Measurements from ENCODE around the gene RNF212. TPM values are rescaled to one million over a fixed set of nuclear protein-coding genes. Genes with fewer than 3 reads are reported as not detected.
A peak's percentile ranks its signal among the peaks of the same experiment; 100 is the strongest.

RNF212 gene
- total RNA-seq, 1 donor from 2014 or later, result 11.2 TPM

DNA sequence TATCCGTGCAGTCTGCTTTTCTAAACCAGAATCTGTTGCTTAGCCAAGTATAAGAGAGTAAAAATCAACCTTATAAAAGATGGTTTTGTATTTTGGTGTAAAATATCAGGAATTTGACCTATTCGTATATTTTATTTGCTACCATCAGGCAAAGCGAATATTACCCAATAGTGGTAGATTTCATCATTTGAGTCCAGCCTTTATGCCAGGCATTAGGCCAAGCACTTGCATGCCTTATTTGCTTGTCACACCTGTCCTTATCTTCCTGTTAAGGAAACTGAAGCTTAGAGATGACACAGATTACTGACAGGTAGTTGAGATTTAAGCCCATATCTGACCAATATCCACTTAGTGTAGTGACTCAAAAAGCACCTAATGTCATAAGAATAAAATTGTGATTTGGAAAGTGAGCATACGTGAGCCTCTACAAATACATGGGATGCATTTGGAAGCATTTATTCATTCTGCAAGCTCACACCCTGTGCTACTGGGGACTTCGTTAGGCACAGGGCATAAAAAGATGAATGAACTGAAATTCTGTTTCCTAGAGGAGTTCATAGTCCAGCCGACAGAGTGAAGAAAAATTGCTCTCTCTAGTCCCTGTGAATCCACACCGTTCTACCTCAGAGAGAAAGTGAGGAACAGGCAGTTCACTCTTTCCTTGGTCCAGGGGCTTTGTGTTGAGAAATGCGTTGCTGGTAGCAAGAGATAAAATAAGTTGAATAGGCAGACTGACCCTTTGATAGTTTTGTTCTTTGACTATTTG lies 2.3 kb upstream of the RNF212 start:
- DNase-seq (ENCODE audit: low spot score, unreplicated experiment), result no peak
- no peaks in the 10 kb centered on the region for H3K4me1 Mint-ChIP-seq (ENCODE audit: low read depth)
- peaks cover 32% of the 10 kb centered on the region for H3K27me3 Mint-ChIP-seq
- H3K27ac Mint-ChIP-seq, result no peak overlapping the region
- no peaks in the 10 kb centered on the region for H3K9me3 Mint-ChIP-seq (ENCODE audit: low read depth)
- TF ChIP-seq, protein P1, sequence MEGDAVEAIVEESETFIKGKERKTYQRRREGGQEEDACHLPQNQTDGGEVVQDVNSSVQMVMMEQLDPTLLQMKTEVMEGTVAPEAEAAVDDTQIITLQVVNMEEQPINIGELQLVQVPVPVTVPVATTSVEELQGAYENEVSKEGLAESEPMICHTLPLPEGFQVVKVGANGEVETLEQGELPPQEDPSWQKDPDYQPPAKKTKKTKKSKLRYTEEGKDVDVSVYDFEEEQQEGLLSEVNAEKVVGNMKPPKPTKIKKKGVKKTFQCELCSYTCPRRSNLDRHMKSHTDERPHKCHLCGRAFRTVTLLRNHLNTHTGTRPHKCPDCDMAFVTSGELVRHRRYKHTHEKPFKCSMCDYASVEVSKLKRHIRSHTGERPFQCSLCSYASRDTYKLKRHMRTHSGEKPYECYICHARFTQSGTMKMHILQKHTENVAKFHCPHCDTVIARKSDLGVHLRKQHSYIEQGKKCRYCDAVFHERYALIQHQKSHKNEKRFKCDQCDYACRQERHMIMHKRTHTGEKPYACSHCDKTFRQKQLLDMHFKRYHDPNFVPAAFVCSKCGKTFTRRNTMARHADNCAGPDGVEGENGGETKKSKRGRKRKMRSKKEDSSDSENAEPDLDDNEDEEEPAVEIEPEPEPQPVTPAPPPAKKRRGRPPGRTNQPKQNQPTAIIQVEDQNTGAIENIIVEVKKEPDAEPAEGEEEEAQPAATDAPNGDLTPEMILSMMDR (IDR thresholded peaks at IDR 0.05; ENCODE audit: unreplicated experiment), result no peak
- H3K36me3 Mint-ChIP-seq (ENCODE audit: insufficient read depth), result no peaks in the 10 kb centered on the region
- no peak overlapping the region for H3K4me3 Mint-ChIP-seq (ENCODE audit: low read depth)

GRCh38 chr4:1112821-1113182 lies 562 bp downstream of the RNF212 start:
- TF ChIP-seq, protein P1 (IDR thresholded peaks at IDR 0.05; ENCODE audit: unreplicated experiment), result no peak

DNA sequence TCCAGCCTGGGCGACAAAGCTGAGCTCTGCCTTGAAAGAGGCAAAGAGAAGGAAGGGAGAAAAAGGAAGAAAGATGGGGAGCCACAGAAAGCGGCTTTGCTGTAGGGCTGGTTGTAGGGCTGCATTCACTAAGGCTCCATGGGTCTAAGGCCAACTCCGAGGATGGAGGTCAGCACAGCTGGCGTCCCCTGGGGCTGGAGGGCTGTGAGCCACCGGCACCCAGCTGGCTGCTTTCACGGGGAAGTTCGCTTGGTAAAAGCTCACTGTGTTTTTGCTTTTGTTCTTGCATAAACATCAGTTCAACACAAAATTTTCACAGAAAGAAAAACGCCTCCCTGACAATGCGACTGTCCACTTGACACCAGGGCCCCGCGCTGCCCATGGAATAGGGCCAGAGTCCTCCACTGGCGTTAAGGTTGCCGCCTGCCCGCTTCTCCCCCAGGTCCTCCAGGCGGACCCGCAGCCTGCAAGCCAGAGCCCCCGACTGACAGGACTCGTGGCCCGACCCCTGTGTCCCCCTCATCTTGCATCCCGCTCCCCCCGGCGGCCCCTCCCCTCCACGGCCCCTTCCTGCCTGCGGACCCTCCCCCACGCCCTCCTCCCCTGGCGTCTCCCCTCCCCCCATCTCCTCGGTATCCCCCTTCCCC lies 1.1 kb downstream of the RNF212 start:
- peak overlapping the region; percentile 51 for H3K4me3 Mint-ChIP-seq (ENCODE audit: low read depth)
- H3K27ac Mint-ChIP-seq, result no peak overlapping the region
- H3K4me1 Mint-ChIP-seq (ENCODE audit: low read depth), result peaks cover 9% of the 10 kb centered on the region
- no peak for DNase-seq (ENCODE audit: low spot score, unreplicated experiment)
- H3K36me3 Mint-ChIP-seq (ENCODE audit: insufficient read depth), result no peaks in the 10 kb centered on the region
- TF ChIP-seq, protein P1 (IDR thresholded peaks at IDR 0.05; ENCODE audit: unreplicated experiment), result no peak
- peaks cover 23% of the 10 kb centered on the region for H3K27me3 Mint-ChIP-seq
- no peaks in the 10 kb centered on the region for H3K9me3 Mint-ChIP-seq (ENCODE audit: low read depth)

More at GRCh38 chr4:1112821-1113182, 562 bp downstream of the RNF212 start:
- peaks cover 9% of the 10 kb centered on the region for H3K4me1 Mint-ChIP-seq (ENCODE audit: low read depth)
- no peak for DNase-seq (ENCODE audit: low spot score, unreplicated experiment)
- peaks cover 27% of the 10 kb centered on the region for H3K27me3 Mint-ChIP-seq
- no peaks in the 10 kb centered on the region for H3K9me3 Mint-ChIP-seq (ENCODE audit: low read depth)
- no peaks in the 10 kb centered on the region for H3K36me3 Mint-ChIP-seq (ENCODE audit: insufficient read depth)
- H3K27ac Mint-ChIP-seq, result no peak overlapping the region
- no peak overlapping the region for H3K4me3 Mint-ChIP-seq (ENCODE audit: low read depth)

- H3K27ac Mint-ChIP-seq, result peak overlapping the region; percentile 13
- peaks cover 9% of the 10 kb centered on the region for H3K4me1 Mint-ChIP-seq (ENCODE audit: low read depth)
- H3K36me3 Mint-ChIP-seq (ENCODE audit: insufficient read depth), result no peaks in the 10 kb centered on the region
- H3K27me3 Mint-ChIP-seq, result peaks cover 19% of the 10 kb centered on the region
- TF ChIP-seq, protein P1 (IDR thresholded peaks at IDR 0.05; ENCODE audit: unreplicated experiment), result no peak
- H3K4me3 Mint-ChIP-seq (ENCODE audit: low read depth), result no peak overlapping the region
- DNase-seq (ENCODE audit: low spot score, unreplicated experiment), result no peak
- H3K9me3 Mint-ChIP-seq (ENCODE audit: low read depth), result no peaks in the 10 kb centered on the region
Observed at GRCh38 chr4:1111259-1111809, 2.0 kb downstream of the RNF212 start.

GRCh38 chr4:1109898-1110506 lies 3.4 kb downstream of the RNF212 start:
- Mint-ChIP-seq H3K4me1 (ENCODE audit: low read depth) (peaks cover 9% of the 10 kb centered on the region), H3K36me3 (ENCODE audit: insufficient read depth) (no peaks in the 10 kb centered on the region), H3K9me3 (ENCODE audit: low read depth) (no peaks in the 10 kb centered on the region), H3K27ac (peak overlapping the region; percentile 16), H3K4me3 (ENCODE audit: low read depth) (no peak overlapping the region), H3K27me3 (peaks cover 19% of the 10 kb centered on the region)
- no peak for DNase-seq (ENCODE audit: low spot score, unreplicated experiment)
- TF ChIP-seq, protein P1 (IDR thresholded peaks at IDR 0.05; ENCODE audit: unreplicated experiment), result no peak

Measured in progenitor cell of endocrine pancreas (in vitro differentiated cells).